Measurements from ENCODE around the gene CEP85L.

Gene CEP85L

DNA sequence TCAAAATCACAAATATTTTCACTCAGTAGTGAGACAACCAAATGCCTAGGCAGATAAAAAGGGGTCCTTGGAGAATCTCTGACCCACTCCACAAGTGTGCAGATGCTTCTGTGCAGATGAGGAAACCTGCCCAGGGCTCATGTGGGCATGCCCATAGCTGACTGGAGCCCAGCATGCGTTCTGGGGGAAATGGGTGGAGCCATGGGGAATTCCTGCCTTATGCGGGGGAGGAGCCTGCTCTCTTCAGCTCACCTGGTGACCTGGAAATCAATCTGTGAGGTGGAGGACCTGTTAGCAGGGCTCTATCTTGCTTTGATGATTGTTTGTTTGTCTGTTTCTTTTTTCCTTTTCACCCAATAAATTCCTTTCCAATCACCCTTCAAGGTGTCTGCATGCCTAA lies 126.7 kb downstream of the CEP85L start:
- H3K27ac Mint-ChIP-seq = peak overlapping the region; percentile 13
- peaks cover 21% of the 10 kb centered on the region for H3K36me3 Mint-ChIP-seq
- no peaks in the 10 kb centered on the region for H3K9me3 Mint-ChIP-seq
- peaks cover 43% of the 10 kb centered on the region for H3K4me1 Mint-ChIP-seq
- no peaks in the 10 kb centered on the region for H3K27me3 Mint-ChIP-seq
- no peak overlapping the region for H3K4me3 Mint-ChIP-seq

DNA sequence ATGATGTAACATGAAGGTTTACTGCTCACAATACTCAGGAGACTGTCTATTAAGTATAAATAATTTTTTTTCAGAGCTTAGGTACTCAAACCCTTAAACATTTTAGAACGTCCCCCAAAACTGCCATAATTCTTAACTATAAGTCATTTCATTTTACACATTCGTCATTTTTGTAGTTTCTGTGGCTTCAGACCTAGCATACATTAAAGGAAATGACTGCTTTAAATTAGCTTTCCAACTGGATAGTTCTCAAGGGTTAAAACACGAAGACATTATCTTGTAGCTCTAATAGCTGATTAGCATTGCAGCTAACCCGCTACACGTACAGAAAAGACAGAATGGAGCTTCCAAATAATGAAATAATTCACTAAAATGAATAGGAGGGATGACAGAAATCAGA lies 128.2 kb downstream of the CEP85L start:
- Mint-ChIP-seq H3K4me1 (peaks cover 39% of the 10 kb centered on the region), H3K4me3 (no peak overlapping the region), H3K9me3 (no peaks in the 10 kb centered on the region), H3K27ac (no peak overlapping the region), H3K36me3 (peaks cover 31% of the 10 kb centered on the region), H3K27me3 (no peaks in the 10 kb centered on the region)

DNA sequence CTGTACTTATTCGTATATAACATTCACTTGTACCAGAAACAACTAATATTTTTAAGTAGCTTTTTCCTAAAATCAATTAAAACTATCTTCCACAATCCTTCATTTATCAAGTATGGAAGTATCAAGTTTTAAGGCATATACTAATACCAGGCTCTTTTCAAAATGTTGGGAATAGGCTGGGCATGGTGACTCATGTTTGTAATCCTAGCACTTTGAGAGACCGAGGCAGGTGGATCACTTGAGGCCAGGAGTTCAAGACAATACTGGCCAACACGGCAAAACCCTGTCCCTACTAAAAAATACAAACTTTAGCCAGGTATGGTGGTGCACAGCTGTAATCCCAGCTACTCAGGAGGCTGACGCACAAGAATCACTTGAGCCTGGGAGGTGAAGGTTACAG lies 129.0 kb downstream of the CEP85L start:
- H3K27ac Mint-ChIP-seq = no peak overlapping the region
- H3K4me3 Mint-ChIP-seq = no peak overlapping the region
- peaks cover 4% of the 10 kb centered on the region for H3K9me3 Mint-ChIP-seq
- peaks cover 39% of the 10 kb centered on the region for H3K36me3 Mint-ChIP-seq
- H3K27me3 Mint-ChIP-seq = no peaks in the 10 kb centered on the region
- peaks cover 40% of the 10 kb centered on the region for H3K4me1 Mint-ChIP-seq

DNA sequence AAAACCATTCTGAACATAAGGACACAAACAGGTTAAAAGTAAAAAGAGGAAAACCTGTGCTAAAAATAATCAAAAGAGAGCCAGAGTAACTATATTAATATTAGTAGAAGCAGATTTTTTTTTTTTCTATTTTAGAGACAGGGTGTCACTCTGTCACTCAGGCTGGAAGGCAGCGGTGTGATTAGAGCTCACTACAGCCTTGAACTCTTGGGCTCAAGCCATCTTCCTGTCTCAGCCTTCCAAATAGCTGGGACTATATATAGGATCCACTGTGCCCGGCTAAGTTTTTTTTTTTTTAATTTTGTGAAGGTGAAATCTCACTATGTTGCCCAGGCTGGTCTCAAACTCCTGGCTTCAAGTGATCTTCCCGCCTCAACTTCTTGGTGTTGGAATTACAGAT lies 136.7 kb downstream of the CEP85L start:
- H3K9me3 Mint-ChIP-seq = peaks cover 5% of the 10 kb centered on the region
- peaks cover 28% of the 10 kb centered on the region for H3K36me3 Mint-ChIP-seq
- H3K27ac Mint-ChIP-seq = no peak overlapping the region
- no peak overlapping the region for H3K4me3 Mint-ChIP-seq
- H3K4me1 Mint-ChIP-seq = peaks cover 68% of the 10 kb centered on the region
- no peaks in the 10 kb centered on the region for H3K27me3 Mint-ChIP-seq

DNA sequence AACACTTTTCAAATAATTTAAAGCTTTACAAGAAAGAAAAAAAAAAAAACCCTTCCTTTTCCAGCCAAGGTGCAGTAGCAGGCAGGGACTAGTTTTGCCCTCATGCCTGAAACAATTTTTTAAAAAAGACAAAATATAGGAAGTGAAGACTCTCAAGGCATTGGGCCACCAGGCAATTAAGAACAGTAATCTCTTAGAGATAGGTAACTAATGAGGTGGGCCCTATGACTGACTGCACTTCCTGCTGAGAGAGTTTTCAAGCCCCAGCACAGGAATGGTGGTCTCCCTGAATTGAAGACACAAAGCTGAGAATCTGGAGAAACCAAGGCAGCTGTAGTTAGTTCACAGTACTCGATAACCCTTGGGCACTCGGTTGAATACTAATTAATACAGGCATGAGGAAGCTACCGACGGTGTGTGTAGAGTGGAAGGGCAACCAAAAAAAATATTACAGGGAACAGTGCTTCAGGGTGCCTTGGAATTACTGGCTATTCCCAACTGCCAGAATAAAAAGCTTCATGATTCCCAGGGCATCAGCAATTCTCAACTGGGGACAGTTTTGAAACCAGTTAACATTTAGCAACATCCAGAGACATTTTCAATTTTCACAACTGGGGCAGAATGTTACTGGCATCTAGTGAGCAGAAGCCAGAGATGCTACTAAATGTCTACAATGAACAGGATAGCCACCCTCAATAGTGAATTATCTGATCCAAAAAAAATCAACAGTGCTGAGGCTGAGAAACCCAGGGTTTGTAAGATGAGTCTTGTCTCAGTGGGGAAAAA lies 139.3 kb downstream of the CEP85L start:
- H3K27ac Mint-ChIP-seq = peak overlapping the region; percentile 92
- H3K9me3 Mint-ChIP-seq = no peaks in the 10 kb centered on the region
- H3K4me1 Mint-ChIP-seq = peaks cover 57% of the 10 kb centered on the region
- H3K4me3 Mint-ChIP-seq = peak overlapping the region; percentile 16
- peaks cover 9% of the 10 kb centered on the region for H3K36me3 Mint-ChIP-seq
- H3K27me3 Mint-ChIP-seq = no peaks in the 10 kb centered on the region

DNA sequence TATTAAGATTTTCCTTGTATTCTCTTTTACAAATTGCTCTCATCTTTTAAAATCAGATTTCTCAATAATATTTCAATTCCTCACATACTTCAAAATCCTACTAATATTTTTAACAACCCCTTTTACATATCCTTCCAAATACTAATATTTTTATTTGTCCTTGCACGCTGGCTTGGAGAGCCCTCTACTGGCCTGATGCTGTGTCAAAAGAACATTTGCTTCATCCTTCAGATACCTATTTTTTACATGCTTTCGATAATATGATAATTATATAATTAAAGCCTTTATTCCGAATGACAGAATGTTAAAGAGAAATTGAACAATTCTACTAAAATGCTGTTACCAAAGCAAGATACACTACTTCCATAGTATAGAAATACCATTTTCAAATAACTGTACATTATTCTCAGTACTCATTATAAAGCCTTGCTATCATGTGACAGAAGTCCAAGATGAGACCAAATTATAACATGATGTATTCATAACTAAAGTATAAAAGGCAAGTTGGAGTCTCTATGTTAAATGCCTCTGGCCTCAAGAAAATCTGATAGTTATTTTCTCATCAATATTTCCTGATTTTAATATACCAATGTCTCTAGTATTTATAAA lies 142.3 kb downstream of the CEP85L start:
- no peaks in the 10 kb centered on the region for H3K9me3 Mint-ChIP-seq
- H3K4me1 Mint-ChIP-seq = peaks cover 37% of the 10 kb centered on the region
- peaks cover 16% of the 10 kb centered on the region for H3K36me3 Mint-ChIP-seq
- H3K27ac Mint-ChIP-seq = no peak overlapping the region
- H3K27me3 Mint-ChIP-seq = no peaks in the 10 kb centered on the region
- H3K4me3 Mint-ChIP-seq = no peak overlapping the region

DNA sequence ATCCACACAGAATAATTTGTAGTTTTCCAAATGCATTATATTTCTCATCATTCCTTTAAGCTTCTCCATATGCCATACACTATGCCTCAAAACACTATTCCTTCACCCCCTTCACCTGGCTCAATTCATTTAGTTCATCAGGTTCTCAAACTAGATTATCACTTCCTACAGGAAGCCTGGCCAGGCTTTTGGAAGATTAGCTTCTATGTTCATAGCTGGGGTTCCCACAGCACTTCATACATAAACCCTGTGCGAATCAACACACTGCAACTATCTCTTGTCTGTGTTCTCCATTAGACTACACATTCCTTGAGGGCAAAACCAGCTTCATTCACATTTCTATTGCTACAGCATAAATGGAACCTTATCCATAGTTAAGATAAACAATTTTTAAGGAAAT lies 143.8 kb downstream of the CEP85L start:
- Mint-ChIP-seq H3K27me3 (no peaks in the 10 kb centered on the region), H3K9me3 (no peaks in the 10 kb centered on the region), H3K36me3 (peaks cover 22% of the 10 kb centered on the region), H3K4me1 (peaks cover 23% of the 10 kb centered on the region), H3K27ac (no peak overlapping the region), H3K4me3 (no peak overlapping the region)

DNA sequence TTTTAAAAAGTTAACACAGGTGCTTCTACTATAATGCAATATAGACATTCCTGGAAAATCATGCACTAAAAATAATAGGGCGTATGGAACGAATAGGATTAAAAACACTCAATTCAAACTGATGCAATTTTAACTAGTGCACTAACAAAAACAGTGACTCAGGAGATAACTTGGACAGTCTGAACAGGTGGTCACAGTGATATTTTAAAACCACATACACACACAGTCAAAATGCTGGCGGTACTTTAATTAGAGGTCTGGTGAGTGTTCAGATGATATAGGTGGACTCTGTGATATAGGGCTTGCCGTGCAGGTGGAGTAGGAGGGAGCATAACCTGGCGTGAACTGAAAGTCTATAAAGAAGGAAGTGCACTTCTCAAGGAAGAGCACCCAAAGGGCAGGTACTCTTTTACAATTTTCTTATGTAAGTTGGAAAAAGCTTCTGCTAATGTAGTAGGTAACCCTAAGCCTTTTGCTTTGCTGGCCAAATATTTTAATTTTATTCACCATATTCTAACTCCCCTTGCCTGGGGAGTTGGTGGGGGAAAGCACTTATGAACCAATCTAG lies 145.2 kb downstream of the CEP85L start:
- H3K4me3 Mint-ChIP-seq = no peak overlapping the region
- peaks cover 17% of the 10 kb centered on the region for H3K4me1 Mint-ChIP-seq
- peaks cover 31% of the 10 kb centered on the region for H3K36me3 Mint-ChIP-seq
- H3K27me3 Mint-ChIP-seq = no peaks in the 10 kb centered on the region
- no peaks in the 10 kb centered on the region for H3K9me3 Mint-ChIP-seq
- H3K27ac Mint-ChIP-seq = peak overlapping the region; percentile 56

DNA sequence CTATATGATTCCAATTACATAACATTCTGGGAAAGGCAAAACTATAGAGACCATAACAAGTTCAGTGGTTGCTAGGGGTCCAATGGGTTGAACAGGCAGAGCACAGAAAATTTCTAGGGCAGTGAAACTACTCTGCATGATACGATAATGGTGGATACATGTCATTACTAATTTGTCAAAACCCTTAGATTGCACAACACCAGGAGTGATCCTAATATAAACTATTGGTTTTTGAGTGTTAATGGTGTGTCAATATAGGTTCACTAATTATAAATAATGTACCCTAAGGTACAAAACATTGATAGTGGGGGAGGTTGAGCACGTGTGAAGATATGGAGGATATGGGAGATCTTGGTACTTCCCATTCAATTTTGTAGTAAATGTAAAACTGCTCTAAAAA lies 145.7 kb downstream of the CEP85L start:
- Mint-ChIP-seq H3K27ac (no peak overlapping the region), H3K9me3 (no peaks in the 10 kb centered on the region), H3K4me3 (no peak overlapping the region), H3K36me3 (peaks cover 35% of the 10 kb centered on the region), H3K27me3 (no peaks in the 10 kb centered on the region), H3K4me1 (peaks cover 18% of the 10 kb centered on the region)

DNA sequence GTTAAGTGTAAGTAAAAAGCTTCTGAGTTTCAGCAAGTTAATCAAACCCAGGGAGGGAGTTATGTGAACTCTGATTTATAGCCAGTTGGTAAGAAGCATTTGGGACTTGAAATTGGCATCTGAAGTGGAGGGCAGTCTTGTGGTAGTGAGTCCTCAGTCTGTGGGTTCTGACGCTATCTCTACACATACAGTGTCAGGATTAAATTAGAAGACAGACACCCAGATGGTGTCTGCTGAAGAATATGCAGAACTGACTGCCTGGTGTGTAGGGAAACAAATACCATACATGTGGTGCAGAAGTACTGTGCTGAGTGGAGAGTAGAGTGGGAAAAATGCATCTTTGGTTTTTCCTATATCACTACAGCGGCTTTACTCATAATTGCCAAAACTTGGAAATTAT lies 146.8 kb downstream of the CEP85L start:
- no peak overlapping the region for H3K27ac Mint-ChIP-seq
- H3K27me3 Mint-ChIP-seq = no peaks in the 10 kb centered on the region
- peaks cover 23% of the 10 kb centered on the region for H3K4me1 Mint-ChIP-seq
- no peak overlapping the region for H3K4me3 Mint-ChIP-seq
- peaks cover 39% of the 10 kb centered on the region for H3K36me3 Mint-ChIP-seq
- no peaks in the 10 kb centered on the region for H3K9me3 Mint-ChIP-seq

DNA sequence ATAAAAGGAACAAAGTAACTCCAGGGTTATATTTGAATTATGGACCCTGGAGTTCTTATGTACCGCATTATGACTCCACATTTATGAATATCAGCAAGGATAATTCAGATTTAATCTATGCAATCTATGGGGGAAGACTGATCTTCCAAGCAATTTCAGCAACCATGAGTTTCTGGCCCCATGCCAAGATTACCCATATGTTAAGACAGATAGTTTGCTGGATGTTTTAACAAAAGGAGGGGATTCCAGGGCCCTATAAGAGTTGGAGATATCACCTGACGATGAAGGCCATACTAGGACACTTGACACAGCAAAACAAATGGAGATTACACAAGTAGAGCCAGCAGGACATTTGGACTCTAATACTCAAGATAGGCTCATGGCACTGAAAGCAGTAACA lies 149.2 kb downstream of the CEP85L start:
- H3K27ac Mint-ChIP-seq = no peak overlapping the region
- H3K9me3 Mint-ChIP-seq = no peaks in the 10 kb centered on the region
- H3K4me1 Mint-ChIP-seq = peaks cover 30% of the 10 kb centered on the region
- no peak overlapping the region for H3K4me3 Mint-ChIP-seq
- H3K36me3 Mint-ChIP-seq = peaks cover 41% of the 10 kb centered on the region
- no peaks in the 10 kb centered on the region for H3K27me3 Mint-ChIP-seq

DNA sequence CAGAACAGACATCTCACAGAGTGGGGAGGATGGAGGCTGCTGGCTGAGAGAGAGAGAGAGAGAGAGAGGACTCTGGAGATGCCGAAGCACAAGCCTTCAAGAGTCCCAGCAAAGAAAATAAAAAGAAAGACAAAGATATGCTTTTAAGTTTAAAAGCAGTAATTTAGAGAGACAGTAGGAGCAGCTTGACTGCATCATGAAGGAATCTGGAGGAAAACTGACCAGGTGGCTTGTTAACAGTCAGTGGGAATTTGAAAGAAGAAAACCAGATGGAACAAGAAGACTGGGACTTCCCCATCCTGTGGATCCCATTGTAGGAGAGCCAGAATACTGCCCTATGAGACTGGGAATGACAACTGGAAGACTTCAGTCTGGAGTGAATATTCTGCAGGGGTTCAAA lies 149.6 kb downstream of the CEP85L start:
- peaks cover 41% of the 10 kb centered on the region for H3K36me3 Mint-ChIP-seq
- no peak overlapping the region for H3K4me3 Mint-ChIP-seq
- H3K9me3 Mint-ChIP-seq = no peaks in the 10 kb centered on the region
- no peak overlapping the region for H3K27ac Mint-ChIP-seq
- H3K4me1 Mint-ChIP-seq = peaks cover 26% of the 10 kb centered on the region
- no peaks in the 10 kb centered on the region for H3K27me3 Mint-ChIP-seq

DNA sequence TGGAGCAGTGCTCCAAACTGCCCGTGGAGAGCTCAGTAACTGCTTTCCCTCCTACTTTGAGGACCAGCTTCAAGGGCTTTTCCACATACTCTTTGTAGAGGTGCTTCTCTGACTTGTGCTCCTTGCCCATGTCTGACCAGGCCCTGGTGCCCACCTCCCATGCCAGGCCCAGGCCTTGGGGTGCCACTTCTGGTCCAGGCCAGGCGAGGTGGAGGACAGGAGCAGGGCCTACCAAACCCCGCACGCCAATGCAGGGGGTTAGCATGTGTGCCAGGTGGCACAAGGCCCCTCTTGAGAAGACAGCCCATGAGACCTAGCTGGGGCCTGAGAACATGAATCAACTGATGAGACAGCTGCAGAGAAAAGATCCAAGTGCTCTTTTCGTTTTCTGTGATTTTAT lies 150.3 kb downstream of the CEP85L start:
- Mint-ChIP-seq H3K9me3 (no peaks in the 10 kb centered on the region), H3K4me1 (peaks cover 25% of the 10 kb centered on the region), H3K36me3 (peaks cover 40% of the 10 kb centered on the region), H3K27ac (no peak overlapping the region), H3K4me3 (no peak overlapping the region), H3K27me3 (no peaks in the 10 kb centered on the region)

DNA sequence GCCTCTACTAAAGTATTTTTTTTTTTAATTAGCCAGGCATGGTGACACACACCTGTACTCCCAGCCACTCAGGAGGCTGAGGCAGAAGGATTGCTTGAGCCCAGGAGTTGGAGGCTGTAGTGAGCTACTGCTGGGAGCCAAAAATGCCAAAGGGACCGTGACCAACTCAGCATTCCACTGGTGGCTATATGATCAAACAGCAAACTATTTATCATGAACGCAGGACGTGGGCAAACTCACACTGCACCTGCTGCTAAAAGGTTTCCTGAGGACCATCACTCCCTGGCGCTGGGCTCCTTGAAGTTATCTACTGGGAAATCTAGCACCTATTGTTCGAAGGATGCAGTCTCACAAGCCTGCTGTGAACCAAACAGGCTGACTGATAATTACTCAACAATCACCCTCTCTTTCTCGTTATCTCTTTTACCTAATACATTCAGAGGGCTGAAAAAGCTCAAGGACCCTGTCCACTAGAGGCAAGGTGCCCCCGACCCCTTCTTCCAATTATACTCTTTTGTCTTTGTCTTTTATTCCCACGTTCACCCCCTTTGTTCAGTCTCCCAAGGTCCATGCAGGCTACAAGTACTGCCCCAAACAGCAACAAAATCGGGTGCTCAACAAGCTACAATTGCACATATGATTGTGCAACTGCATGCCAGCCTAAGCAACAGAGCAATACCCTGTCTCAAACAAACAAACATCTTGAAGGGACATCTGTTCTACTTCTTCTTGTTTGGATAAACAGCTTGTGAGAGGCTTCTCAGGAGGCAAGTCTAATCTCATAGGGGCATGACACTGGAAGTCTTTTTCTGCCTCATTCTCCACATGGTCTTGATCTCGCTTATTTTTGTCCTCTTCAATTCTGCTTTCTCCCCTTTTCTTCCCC lies 151.0 kb downstream of the CEP85L start:
- peaks cover 26% of the 10 kb centered on the region for H3K4me1 Mint-ChIP-seq
- H3K4me3 Mint-ChIP-seq = no peak overlapping the region
- H3K36me3 Mint-ChIP-seq = peaks cover 40% of the 10 kb centered on the region
- no peaks in the 10 kb centered on the region for H3K27me3 Mint-ChIP-seq
- H3K27ac Mint-ChIP-seq = no peak overlapping the region
- no peaks in the 10 kb centered on the region for H3K9me3 Mint-ChIP-seq

DNA sequence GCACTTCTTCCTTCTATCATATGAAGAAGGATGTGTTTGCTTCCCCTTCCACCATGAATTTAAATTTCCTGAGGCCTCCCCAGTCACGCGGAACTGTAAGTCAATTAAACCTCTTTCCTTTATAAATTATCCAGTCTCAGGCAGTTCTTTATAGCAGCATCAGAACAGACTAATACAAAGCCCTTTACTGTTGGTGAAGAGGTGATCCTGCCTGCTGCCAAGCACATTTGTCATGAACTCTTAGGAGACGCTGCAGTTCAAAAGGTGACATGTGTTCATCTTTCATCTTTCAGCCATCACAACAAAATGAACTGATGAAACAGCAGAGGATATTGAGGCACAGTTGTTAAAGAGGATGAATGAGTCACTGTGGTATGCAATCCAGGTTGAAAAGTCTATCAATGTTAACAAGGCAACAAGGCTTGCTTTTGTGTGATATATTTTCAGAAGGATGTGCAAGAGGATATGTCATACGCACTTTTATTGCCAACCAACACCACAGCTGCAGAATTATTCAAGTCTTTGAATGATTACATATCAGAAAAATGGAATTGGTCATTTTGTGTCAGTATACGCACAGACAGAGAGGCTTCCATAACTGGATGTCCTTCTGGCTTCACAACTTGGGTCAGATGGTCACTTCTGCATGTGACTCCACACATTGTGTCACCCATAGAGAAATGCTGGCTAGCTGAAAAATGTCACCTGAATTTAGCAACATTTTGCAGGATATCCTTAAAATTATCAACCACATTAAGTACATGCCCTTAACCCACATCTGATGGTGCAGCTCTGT lies 155.7 kb downstream of the CEP85L start:
- Mint-ChIP-seq H3K9me3 (peaks cover 7% of the 10 kb centered on the region), H3K36me3 (peaks cover 46% of the 10 kb centered on the region), H3K27me3 (no peaks in the 10 kb centered on the region), H3K4me1 (peaks cover 33% of the 10 kb centered on the region), H3K4me3 (no peak overlapping the region), H3K27ac (no peak overlapping the region)

Data from activated naive CD4-positive, alpha-beta T cell treated with anti-CD3 and anti-CD28 coated beads, Interleukin-2, amount 50 U/mL, for 24 hours (primary cell).